Panc1 (cell line): Measurements from ENCODE around the gene ADAMTSL3.

Source experiments
- POLR2AphosphoS5 ChIP-seq: IDR thresholded peaks from 2 replicates; pipeline ENCODE4 v1.6.1; 2012; ENCODE audit warnings: mild to moderate bottlenecking, low read depth, low read length, moderate library complexity
- TCF7L2 ChIP-seq: IDR thresholded peaks from 2 replicates; pipeline ENCODE4 v1.6.1; 2011; ENCODE audit warnings: mild to moderate bottlenecking, low read depth, low read length, inconsistent platforms
- TF ChIP-seq, protein P1 (sequence below): fragments of 450-650 bp; IDR thresholded peaks from 2 replicates; pipeline ENCODE4 v1.5.1; 2017; ENCODE audit warnings: mild to moderate bottlenecking
- TF ChIP-seq, protein P2 (sequence below), 2 experiments: IDR thresholded peaks; 2 replicates each; pipeline ENCODE4 v1.6.1; 2011 to 2012; ENCODE audit warnings: low read depth in 2 of 2, control low read depth in 1 of 2, low read length in 1 of 2, mild to moderate bottlenecking in 1 of 2, moderate library complexity in 1 of 2; ENCODE audit not compliant: insufficient read depth in 1 of 2

DNA sequence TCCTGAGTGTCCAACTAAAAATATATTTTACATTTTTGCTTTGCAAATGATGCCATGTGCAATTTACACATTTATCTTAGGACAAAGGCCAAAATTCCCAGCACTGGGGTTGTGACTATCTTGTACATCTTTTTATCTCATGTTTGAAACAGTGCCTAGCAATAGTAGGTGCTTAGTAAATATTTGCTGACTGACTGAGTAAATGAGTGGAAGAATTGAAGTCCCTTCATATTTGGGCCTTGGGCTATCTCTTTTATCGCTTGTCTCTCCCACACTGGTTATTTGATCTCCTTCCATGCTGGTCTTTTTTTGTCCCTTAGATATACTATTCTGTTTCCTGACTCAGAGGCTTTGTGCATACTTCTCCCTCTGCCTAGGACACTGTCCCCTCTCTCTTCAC is 368.6 kb downstream of the ADAMTSL3 start:
- TF ChIP-seq, protein P1, sequence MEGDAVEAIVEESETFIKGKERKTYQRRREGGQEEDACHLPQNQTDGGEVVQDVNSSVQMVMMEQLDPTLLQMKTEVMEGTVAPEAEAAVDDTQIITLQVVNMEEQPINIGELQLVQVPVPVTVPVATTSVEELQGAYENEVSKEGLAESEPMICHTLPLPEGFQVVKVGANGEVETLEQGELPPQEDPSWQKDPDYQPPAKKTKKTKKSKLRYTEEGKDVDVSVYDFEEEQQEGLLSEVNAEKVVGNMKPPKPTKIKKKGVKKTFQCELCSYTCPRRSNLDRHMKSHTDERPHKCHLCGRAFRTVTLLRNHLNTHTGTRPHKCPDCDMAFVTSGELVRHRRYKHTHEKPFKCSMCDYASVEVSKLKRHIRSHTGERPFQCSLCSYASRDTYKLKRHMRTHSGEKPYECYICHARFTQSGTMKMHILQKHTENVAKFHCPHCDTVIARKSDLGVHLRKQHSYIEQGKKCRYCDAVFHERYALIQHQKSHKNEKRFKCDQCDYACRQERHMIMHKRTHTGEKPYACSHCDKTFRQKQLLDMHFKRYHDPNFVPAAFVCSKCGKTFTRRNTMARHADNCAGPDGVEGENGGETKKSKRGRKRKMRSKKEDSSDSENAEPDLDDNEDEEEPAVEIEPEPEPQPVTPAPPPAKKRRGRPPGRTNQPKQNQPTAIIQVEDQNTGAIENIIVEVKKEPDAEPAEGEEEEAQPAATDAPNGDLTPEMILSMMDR: no peak
- TF ChIP-seq TCF7L2: no peak
- TF ChIP-seq POLR2AphosphoS5: no peak
- TF ChIP-seq, protein P2, sequence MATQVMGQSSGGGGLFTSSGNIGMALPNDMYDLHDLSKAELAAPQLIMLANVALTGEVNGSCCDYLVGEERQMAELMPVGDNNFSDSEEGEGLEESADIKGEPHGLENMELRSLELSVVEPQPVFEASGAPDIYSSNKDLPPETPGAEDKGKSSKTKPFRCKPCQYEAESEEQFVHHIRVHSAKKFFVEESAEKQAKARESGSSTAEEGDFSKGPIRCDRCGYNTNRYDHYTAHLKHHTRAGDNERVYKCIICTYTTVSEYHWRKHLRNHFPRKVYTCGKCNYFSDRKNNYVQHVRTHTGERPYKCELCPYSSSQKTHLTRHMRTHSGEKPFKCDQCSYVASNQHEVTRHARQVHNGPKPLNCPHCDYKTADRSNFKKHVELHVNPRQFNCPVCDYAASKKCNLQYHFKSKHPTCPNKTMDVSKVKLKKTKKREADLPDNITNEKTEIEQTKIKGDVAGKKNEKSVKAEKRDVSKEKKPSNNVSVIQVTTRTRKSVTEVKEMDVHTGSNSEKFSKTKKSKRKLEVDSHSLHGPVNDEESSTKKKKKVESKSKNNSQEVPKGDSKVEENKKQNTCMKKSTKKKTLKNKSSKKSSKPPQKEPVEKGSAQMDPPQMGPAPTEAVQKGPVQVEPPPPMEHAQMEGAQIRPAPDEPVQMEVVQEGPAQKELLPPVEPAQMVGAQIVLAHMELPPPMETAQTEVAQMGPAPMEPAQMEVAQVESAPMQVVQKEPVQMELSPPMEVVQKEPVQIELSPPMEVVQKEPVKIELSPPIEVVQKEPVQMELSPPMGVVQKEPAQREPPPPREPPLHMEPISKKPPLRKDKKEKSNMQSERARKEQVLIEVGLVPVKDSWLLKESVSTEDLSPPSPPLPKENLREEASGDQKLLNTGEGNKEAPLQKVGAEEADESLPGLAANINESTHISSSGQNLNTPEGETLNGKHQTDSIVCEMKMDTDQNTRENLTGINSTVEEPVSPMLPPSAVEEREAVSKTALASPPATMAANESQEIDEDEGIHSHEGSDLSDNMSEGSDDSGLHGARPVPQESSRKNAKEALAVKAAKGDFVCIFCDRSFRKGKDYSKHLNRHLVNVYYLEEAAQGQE (IDR thresholded peaks at IDR 0.05; ENCODE audit: insufficient read depth in 1 of 2, low read depth in 2 of 2, low read length in 1 of 2): no peak
